T-cell (primary cell): ENCODE results near the gene BRF1. TPM values are rescaled to one million over a fixed set of nuclear protein-coding genes. Genes with fewer than 3 reads are reported as not detected.

Experiments
- total RNA-seq, 35 experiments: library from RNA in 6 of 35; stranded (reverse) in 6 of 35; fragments of 120-200 nt in 1 of 35; gene quantifications; one replicate each; pipeline versions ENCODE4 v1.2.1 to v1.2.4 and lab custom pipeline; 2013 to 2026

The BRF1 gene
- total RNA-seq, 5 donors from 2014 or later (not counting 1 experiment from before 2014, with no cell fraction given): 57.7 to 70.5 (median 66.5) TPM

Other genes starting within 250 kb of the BRF1 start
- gene GPR132, start 235.6 kb downstream of the BRF1 start, total RNA-seq: 10 to 100 TPM; 47.0 to 58.0 (median 49.7) TPM
- gene JAG2, start 132.2 kb downstream of the BRF1 start, total RNA-seq: 1 to 10 TPM in 4 of 5 donors, under 1 TPM in 1; 0.76 to 1.9 (median 1.2) TPM
- gene NUDT14, start 119.7 kb downstream of the BRF1 start, total RNA-seq: 10 to 100 TPM; 10.0 to 25.5 (median 20.2) TPM
- 10 to 100 TPM; 36.0 to 55.1 (median 43.3) TPM for gene BTBD6, start 52.5 kb downstream of the BRF1 start, total RNA-seq
- gene PACS2, start 13.7 kb upstream of the BRF1 start, total RNA-seq: 10 to 100 TPM; 70.9 to 86.9 (median 78.0) TPM
- 1 to 10 TPM in 4 of 5 donors, under 1 TPM in 1; 0.93 to 9.0 (median 6.0) TPM for gene TEX22, start 97.5 kb upstream of the BRF1 start, total RNA-seq
- 100 to 1,000 TPM; 111 to 152 (median 141) TPM for gene MTA1, start 118.8 kb upstream of the BRF1 start, total RNA-seq
- gene CRIP2, start 173.8 kb upstream of the BRF1 start, total RNA-seq: 10 to 100 TPM in 4 of 5 donors, 1 to 10 TPM in 1; 6.4 to 38.7 (median 19.7) TPM
- gene CRIP1, start 185.9 kb upstream of the BRF1 start, total RNA-seq: 100 to 1,000 TPM; 224 to 477 (median 329) TPM
- gene TEDC1, start 190.2 kb upstream of the BRF1 start, total RNA-seq: 100 to 1,000 TPM in 1 of 5 donors, 10 to 100 TPM in 4; 32.8 to 186 (median 37.5) TPM
- 1 to 10 TPM; 1.8 to 6.7 (median 4.0) TPM for gene TMEM121, start 225.6 kb upstream of the BRF1 start, total RNA-seq